CD4-positive, alpha-beta T cell treated with Interleukin-1 beta for 1 hour (primary cell): ENCODE data around the gene PIK3C2B.

Source experiments
- DNase-seq, 2 donors: peaks; one replicate each; pipeline ENCODE4 v3.0.0-alpha.2; 2020 to 2022

Gene PIK3C2B

DNA sequence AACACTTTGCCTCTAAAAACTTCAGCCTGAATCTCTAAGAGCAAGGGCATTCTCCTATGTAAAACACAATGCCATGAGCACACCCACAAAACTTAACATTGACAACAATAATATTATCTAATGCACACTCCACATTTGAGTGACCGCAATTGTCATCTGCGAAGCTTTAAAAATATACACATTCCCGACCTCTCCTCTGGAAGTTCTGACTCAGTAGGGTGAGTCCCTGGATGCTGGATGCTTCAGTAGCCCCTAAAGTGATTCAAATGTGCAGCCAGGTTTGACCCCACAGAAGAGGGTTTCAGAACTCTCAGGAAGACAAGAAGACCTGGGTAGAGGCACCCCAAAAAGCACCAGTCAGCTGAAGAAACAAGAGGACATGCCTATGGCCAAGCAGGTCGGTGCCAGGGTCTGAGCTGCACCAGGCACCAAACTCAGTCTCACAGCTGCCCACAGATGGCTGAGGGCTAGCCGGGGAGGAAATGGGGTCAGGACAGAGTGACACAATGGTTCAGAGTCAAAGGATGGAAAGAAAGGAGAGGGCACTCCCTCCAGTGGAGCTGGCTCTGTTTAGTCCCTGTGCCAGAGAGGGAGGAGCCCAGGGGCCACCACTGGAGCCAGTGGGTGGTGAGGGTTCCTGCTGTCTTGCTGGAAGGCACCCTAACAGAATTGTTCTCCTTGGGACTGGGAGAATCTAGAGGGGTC, 17.4 kb downstream of the PIK3C2B start:
- DNase-seq: no peak

DNA sequence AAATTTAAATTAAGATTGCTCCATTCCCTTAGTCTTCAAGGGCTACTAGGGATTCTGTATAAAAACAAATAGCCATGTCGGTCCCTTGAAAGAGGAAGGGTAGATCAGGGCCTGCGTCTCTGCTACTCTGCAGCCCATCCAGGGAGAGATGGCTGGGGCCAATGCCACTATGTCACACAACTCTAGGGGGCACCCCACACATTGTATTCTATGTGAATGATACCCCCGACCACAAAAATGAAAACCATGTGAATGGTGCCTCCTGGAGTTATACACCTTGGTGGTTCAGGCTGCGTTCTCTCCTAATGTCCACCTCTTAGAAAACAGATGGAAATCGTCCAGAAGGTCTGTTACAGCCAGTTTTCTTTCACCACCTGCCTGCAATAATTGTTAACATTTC, 18.0 kb downstream of the PIK3C2B start:
- no peak for DNase-seq

DNA sequence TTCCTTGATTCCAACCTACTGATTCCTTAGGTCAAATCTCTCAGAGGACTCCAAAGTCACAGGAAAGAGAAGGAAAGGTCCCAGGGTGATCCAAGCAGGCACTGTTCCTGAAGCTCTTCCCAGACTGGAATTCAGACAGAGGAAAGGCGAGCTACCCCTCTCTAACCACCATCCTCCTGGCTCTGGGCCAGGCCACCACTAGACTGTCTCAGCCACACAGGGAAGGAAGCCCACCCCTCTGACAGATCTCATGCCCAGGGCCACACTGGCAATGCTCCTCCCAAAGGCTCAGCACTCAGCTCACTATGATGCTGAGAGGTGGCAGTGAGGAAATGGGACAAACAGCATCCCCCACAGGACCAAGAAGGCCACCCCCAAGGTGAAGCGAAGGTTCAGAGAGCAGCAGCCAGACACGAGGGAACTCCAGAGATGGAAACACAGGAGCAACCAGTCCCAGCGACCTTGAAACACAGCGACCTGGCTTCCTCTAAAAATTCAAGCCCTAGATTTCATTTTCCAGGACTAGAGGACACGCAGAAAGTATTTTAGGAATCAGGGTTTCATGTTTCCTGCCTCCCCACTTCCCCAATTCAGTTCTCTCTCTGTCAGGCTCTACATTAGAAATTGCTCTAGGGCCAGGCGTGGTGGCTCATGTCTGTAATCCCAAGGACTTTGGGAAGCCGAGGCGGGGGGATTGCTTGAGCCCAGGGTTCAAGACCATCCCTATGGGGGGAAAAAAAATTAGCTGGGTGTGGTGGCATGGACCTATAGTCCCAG, 18.8 kb downstream of the PIK3C2B start:
- no peak for DNase-seq

DNA sequence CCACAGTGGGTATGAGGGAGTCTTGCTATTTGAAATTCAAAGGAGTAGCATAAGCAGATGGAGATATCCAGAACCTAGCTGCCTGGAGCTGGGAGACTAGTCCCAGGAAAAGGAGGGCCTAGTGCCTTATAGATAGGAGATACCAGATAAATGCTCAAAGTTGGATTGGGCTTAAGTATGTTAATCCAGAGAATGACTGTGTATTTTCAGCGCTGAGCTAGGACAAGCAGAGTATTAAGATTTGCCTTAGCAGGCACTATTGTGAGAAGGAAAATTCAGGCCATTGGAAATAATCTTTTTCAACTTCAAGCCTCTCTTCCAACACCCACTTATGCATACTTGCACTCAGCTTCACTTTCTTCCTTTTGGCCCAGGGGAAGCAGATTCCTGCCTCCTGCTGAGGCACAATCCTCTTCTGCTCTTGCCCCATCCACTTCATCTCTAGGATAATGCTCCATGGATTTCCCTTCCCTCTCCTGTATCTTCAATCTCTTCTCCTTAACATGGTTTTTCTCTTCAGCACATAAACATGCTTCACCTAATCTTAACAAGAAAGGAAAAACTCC, 21.1 kb downstream of the PIK3C2B start:
- DNase-seq: no peak

DNA sequence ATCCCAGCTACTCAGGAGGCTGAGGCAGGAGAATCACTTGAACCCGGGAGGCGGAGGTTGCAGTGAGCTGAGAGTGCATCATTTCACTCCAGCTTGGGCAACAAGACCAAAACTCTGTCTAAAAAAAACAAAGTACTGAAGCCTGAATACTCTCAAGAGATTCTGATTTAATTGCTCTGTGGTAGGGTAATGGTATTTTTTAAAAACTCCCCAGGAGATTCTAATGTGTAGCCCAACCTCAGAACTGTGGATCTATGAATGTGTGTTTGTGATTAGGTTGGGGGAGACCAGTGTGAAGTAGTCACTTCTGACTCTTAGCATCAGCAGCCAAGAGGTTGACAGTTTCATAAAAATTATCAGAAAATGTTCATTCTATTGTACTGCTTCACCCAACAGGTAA, 21.9 kb downstream of the PIK3C2B start:
- no peak for DNase-seq

DNA sequence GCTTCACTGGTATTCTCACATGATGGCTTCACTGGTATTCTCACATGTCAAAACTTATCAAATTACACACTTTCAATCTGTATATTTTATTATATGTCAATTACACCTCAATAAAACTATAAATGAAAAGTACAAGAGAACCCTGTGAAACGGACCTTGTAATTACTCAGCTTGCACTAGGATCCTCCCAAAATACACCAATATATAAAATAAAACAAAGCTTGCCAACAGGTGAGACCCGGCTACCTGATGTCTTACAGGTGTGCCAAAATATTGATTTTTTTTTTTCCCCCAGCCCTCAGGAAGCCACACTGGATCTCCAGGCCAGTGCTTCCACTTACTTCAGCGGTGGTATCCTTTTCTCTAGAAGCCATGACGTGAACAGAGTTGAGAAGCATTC, 22.9 kb downstream of the PIK3C2B start:
- DNase-seq: no peak

DNA sequence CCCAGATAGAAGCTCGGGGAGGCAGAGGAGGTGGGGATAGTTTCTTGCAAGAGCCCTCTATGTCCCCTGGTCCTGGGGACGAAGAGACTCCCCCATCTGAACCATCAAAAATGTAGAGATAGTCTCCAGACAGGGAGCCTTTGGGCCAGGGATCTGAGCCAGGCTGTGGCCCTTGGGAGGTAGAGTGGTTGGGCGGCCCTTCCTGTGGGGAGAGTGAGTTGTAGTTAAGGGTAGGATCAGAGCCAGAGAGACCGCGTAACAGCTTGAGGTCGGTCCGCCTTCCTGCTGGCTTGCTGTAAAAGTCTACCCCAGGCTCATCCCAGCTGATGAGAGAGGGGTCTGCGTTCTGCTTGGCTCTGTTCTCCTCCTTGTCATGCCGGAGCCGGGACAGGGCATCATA, 25.3 kb downstream of the PIK3C2B start:
- no peak for DNase-seq

DNA sequence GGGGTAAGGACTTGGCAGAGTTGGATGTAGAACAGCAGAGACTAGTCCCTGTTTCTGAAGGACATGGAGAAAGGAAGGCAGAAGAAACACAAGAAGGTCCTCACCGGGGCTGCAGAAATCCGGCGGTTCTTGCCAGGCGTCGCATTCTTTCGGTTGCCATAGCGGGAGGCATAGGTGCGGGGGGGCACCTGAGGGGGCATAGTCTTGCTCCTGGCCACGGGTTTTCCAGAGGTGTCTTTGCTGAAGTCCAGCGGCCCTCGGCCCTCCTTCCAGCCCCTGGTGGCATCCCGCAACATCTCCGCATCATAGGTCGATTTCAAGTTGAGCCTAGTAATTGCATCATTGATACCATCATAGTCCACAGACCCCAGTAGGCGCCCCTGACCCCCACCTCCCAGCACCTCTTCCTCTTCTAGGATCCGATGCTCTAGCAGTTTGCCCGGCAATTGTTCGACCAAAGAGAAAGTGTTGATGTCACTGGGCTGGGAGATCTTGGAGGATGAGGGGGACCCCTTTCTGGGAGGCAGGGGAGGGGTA, 25.8 kb downstream of the PIK3C2B start:
- DNase-seq: no peak

DNA sequence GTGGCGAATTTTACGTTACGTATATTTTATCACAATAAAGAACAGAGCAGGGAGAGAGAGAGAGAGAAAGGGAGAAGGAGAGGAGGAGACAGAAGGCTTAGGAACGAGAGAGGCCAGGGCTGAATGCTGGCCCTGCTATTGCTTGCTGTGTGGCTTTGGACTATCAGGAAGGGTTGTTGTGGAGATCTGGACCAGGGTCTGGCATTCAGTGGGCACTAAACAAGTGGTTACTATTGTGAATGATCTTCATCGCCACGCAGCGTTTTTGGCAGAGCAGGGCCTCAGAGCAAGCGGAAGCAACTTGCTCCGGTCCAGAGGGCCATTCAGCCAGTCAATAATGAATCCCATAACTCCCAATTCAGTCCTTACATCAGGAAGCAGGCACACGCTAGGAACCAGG, 26.4 kb downstream of the PIK3C2B start:
- no peak for DNase-seq

DNA sequence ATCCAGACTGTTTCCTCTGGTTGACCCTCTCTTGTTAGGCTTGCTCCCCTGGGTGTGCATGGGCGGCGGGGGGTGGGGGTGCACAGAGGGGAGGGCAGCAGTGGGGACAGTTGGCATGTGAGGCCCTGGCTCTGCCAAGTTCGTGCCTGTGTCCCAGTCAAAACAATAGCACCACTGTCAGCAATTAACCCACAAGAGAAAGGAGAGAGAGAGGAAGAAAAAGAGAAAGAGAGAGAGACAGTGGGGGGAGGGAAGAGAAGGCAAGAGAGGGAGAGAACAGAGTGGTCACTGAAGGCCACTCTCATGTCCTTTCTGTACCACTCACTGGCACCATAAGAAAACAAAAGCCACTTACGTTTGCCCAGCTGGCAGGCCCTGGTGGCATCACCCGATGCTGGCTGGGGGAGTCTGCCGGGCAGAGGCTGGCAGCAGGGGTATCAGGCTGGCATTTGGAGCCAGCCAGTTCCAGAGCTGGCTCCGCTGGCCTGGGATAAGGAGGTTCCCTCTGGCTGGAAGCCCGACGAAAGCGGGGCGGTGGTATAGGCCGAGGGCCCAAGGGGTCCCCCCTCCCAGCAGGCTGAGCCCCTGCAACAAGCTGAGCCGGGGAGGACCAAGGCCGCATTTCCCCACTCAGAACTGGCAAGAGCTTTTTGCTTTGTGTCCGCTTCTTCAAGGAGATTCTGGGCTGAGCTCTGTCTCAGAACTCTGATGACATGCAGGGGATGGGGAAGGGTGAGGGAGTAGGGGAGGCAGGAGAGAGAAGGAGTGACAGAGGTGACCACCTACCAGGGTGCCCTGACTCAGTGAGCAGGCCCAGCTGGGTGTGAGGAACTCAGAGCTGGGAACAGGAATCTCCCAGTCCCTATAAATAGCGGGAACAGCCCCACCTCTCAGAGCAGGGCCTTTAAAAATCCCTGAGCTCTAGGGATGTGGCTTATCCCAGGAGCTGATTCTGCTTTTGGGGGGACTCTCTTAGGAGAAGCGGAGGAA, 27.9 kb downstream of the PIK3C2B start:
- DNase-seq: no peak

DNA sequence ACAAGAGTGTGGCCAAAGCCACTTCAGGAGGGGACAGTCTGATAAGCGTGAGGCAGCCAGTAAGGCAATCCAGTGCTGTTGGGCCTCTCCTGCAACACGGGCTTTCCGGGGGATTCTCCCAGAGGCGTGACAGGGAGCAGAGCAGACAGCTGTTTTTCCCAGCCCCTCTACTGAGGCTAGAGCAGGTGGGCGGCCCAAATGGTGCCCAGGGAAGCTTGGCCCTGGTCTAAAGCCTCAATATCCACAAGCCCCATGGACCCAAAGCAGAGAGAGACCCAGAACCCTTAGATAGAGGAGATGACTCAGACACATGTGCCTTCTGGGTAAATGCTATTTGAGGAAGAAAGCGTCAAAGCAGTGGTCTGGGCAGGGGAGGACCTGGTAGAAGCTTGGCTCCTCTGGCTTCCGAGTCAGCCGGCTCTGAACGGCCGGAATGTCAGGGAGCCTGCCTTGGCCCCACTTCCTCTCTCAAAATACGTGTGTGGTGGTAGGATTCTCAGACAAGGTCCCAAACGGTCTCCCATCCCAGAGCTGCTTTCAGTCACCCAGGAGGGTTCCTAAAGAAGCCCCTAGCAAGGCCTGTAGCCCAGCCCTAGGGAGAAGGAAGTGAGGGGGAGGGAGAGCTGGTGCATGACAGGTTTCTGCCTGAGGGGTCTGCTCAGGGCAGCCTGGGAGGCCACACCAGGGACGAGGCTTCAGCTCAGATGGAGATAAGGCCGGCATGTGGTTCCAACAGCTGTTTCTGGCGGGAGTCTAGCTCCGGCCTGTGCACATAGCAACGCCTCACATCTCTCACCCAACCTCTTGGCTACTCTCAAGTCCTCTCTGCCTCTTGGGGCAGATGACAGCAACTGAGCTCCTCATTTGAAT, 28.8 kb downstream of the PIK3C2B start:
- no peak for DNase-seq

DNA sequence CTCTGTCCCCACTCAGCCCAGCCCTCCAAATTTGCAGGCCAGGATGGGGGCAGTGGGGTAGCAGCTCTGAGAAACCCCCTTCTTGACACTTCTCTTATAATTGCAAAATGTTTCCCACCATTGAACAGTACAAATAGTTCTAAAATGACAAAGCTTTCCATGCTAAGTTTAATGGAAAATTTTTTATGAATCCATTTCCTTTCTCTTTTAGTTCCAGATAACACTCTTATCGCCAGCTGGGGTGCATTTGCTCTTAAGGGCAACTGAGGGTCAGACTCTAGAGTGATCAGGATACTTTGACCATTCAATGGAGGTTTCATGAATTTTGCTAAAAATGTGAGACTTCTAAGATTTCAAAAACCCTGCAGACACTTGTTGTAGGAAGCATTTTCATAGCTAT, 29.9 kb downstream of the PIK3C2B start:
- DNase-seq: no peak

DNA sequence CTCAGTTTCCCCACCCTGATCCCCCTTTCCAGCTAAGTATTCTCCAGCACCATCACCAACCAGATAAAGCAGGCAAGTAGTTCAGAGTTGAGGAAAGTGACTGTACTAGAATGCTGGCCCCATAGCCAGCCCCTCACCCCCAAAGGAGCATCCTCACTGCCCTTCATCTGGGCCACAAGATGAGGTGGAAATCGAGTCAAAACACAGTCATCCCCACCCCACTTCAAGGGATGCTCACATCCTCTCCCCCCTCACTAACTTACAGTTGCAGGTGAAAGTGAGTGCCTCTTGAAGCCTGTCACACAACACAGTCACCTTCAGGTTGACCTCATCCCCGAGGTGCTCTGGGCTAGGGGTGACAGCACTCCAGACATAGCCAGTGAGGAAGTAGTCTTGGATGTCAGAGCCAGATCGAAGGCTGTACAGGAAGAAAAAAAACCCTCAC, 30.4 kb downstream of the PIK3C2B start:
- no peak for DNase-seq

DNA sequence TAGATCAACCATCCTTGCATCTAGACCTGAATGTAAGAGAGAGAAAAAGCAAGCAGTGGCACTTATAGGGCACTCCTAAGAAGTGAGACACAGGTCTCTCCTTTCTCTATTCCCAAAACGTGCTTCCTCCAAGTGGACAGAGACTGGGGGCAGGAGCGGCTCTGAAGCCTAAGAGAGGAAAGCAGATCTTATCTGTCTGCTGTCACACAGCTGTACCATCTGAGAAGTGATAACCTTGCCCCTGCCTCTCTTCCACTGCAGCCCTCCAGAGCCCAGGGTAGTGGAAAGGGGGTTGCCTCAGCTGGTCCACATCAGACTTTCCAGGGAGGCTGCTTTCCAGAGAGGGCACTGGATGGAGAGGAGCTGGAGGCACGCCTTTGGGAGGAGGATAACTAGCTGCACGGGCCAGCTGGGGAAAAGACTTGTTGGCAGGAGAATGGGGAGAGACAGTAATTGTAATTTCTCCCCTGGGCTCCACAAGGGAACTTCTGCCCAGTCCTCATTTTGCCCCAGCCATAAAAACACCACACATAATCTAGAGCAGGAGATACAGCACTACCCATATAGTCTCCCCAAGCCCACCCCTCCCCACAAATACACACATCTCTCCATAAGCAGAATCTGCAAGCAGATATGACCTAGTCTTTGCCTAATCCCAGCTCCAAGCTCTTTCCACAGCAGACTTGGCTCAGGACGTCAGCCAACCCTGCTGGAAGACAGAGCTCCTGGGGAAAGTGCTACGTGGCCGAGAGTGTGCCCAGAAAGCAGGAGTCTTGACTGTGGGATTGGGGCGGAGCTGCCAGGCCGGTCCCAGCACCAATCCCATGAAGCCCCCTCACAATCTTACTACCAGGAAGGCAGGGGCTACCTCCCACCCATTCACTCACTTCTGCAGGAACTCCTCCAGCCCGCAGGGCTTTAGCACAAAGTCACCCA, 31.2 kb downstream of the PIK3C2B start:
- no peak for DNase-seq

DNA sequence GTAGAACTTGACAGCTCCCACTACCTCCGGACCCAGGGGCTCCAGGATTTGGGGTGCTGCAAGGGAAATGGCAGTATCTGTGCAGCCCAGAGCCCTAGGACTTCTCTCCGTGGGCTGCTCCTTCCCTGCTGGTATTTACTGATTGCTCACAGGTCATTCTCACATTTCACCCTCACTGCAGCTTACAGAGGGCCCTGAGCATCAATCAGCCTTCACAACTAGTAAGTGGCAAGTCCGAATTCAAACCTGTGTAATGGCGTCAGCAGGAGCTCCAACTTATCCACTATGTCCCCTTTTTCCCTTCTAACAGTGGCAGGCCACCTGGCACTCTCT, 32.4 kb downstream of the PIK3C2B start:
- DNase-seq: no peak

DNA sequence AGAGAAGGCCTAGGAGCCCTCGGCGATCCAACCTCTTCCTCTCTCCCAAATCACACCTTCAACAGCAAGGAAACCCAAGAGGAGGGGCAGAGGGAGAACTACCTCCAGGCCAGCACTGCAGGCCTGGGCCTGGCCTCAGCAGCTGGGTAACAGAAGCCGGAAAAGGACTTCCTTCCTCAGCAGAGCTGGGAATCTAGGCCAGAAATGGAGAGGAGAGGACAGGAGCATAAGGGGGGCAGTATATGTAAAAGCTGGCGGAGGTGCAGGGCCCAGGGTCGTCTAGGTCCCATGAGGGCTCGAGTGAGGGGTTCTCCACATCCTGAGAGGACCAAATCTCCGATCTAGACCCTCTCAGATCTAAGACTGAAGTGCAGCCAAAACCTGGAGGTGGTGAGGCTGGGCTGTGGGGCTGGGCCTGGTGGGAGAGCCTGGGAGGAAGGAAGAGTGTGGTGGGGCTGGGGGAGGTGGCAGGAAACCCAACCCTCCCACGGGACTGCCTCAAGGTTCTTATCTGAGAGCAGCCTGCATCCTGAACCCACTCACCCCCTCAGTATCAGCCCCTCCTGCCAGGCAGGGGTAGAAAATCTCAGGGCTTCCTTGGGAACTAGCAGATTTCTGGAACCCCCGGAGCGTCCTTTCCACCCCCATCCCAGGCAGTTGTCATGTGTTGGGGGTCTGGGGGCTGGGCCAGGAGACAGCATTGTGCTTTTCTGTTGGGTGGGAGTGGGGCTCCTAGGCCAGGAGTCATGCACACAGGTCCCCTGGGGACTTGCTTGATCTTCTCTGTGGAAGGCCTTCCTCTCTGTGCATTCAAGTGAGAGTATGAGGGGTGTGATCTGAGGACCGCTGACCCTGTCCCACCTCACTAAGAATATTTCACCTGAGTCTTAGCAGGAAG, 33.0 kb downstream of the PIK3C2B start:
- DNase-seq: peak; percentile 30 to 33

DNA sequence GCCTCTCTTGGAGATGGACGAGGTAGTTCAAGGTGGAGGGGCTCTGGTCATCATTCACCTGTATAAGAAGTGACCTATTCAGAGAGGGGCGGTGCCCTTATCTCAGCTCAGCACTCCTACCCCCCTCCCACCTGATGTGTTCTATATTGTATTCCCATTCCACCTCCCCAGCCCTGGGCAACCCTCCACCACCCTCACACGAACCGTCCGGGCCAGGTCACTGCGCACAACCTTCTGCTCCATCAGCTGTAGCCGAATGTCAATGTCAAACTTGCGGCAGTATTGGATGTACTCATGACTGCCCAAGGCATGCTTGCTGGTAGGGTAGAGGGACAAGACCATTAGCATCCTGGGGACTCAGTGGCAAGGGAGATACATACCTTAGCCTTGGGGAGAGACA, 34.3 kb downstream of the PIK3C2B start:
- no peak for DNase-seq

DNA sequence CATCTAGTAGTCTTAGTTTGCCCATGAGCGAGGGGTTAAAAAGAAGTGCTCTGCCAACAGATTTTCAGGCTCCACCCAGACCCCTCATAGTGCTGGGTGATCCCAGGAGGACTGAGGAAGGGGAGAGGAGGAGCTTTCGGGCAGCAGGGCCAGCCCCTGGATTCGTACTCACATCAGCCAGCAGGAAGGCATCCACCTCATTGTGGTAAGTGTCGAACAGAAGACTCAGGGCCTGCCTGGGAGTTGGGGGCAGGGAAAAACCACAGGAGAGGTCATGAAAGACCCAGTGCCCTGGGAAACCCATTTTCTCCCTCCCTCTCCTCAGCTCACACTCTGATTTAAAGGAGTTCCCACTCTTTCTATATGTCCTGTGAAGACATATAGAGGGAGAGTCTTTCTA, 34.9 kb downstream of the PIK3C2B start:
- DNase-seq: no peak

DNA sequence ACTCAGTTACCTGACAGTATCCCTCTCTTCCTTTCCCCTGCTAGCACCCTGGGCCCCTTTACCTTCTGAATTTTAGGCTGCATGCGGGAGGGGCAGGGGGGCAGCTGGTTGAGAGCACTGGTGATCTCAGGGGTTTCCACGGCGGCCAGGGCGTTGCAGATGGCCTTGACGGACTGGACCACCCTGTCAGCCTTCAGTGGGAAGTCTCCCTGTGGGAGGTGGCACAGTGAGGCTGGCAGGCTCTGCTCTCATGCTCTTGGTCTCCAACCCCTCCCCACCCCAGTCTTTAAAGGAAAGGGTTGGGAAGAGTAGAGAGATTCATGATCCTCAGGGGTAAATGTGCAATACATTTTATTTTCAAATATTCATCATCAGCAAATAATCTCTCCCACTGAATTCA, 36.9 kb downstream of the PIK3C2B start:
- DNase-seq: no peak
